Epidermal melanocyte (primary cell): ENCODE data around the gene TSPAN9.

Source experiments
- DNase-seq: peaks from one replicate; pipeline ENCODE4 v3.0.0; 2011; ENCODE audit warnings: low spot score; ENCODE audit not compliant: insufficient read length

TSPAN9 gene, protein sequence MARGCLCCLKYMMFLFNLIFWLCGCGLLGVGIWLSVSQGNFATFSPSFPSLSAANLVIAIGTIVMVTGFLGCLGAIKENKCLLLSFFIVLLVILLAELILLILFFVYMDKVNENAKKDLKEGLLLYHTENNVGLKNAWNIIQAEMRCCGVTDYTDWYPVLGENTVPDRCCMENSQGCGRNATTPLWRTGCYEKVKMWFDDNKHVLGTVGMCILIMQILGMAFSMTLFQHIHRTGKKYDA

DNA sequence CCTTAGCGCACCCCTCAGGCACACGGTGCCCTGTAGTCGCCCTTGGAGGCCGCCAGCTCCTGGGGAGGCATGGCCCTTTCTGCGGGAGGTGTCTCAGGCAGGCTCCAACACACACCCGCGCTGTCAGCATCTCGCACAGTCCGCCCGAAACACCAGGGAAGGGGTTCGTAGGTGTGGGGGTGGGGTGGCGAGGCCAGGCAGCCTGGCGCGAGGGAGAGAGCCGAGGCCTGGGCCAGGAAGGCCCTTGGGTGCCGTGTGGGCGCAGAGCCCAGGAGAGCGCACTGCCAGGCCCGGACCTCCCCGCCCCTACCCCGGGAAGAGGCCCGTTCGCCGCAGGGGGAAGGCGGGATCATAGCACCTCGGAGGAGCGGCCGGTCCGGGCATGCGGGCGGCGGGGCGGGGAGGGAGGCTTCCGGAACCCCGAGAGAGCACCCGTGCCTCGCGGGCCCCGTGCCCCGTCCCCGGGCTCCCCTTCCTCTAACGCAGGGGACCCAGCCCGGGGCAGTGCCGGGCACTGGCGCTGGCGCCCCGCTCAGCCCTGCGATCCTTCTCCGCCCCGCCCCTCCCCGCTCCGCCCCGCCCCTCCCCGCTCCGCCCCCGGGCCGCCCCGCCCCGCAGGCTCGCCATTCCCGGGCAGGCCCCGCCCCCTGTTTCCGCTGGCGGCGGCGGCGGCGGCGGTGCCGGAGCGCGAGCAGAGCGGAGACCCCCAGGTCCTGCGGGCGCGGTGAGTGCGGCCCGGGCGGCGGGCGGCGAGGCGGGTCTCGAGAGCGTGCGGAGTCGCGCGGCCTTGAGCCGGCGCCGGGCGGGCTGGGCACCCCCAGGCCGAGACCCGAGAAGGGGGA lies at the start of gene TSPAN9:
Gene TSPAN9, plus strand, starts transcription at position 650 of the 842 bp plus-strand sequence. CDS start 123,815 bp downstream, outside the sequence.
- peak; percentile 92 for DNase-seq

DNA sequence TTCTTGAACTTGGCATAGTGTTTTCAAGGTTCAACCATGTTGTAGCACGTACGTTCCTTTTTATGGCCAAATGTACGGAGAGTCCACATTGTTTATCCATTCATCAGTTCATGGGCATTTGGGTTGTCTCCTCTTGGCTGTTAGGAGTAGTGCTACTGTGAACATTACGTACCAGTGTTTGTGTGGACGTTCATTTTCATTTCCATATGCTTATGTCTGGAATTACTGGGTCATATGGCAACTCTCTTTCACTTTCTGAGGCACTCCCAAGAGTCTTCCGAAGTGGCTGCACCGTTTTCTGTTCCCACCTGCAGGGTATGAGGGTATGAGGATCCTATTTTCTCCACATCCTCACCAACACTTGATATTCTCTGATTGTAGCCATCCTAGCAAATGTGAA lies 49.1 kb upstream of the TSPAN9 start:
- DNase-seq: no peak

GRCh38 chr12:3030821-3031429 lies 46.3 kb upstream of the TSPAN9 start:
- DNase-seq: no peak

GRCh38 chr12:3032161-3032560 lies 45.0 kb upstream of the TSPAN9 start:
- DNase-seq: no peak

DNA sequence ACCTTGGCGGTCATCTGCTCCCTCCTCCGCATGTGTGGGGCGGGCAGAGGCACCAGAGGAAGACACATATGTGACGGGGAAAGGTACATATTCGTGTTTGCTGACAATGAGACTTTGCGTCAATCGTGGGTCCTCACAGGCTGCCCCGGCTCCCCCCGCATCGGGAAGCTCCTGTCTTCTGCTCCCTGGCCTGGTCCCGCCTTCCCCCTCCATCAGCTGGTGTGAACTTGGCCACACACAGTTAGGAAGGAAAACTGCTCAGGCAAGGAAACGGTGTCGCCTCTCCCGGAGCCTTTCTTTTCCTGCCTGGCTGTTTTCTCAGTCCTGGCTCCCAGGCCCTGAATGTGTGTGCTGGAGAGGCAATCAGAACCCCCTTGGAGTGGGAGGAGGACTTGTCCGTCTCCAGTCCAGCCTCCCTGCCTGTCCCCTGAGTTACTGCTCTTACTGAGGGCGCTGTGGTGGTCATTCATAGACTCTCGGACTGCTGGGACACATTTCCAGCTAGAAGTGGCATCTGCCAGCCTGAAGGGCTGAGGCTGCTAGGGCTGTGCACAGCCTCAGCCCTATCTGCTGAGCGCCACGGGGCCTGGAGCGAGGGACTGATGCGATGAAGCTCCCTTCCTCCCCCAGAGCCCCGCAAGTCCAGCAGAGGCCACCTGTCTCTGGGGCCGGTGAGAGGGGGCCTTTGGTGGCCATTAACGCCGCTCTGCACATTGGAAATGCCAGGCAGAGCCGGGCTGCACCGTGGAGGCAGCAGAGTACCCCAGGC lies 44.2 kb upstream of the TSPAN9 start:
- DNase-seq: no peak

- no peak for DNase-seq
Measured at GRCh38 chr12:3033539-3033867, 43.7 kb upstream of the TSPAN9 start.

DNA sequence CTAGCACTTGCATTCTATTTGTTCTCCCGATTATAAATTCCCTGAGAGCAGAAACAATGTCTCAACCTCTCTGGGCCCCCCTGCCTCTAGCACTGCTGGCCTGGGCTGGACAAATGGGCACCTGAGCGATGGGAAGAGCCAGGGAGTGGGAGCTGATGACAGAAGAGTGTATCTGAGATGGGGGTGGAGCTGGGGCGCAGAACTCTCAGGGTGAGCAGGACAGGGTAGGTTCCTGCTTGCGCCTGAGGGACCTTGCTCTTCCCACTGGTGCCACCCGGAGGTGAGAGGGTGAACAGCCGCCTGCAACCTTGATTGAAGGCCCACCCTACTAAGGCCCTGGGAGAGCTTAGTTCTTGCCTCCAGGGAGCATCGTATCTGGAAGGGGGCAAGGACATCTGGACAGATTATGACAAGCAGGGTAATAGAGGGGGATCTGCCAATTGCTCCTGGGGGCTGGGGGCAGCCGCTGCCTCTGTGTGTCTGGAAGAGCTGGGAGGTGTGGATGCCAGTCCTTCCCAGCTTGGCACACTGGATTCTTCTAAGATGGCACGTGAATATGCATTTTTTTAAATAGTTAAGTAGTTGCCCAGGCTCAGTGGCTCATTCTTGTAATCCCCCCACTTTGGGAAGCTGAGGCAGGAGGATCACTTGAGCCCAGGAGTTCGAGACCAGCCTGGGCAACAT lies 43.0 kb upstream of the TSPAN9 start:
- peak; percentile 88 for DNase-seq

- DNase-seq: no peak
Measured at GRCh38 chr12:3035171-3035570, 42.0 kb upstream of the TSPAN9 start.

DNA sequence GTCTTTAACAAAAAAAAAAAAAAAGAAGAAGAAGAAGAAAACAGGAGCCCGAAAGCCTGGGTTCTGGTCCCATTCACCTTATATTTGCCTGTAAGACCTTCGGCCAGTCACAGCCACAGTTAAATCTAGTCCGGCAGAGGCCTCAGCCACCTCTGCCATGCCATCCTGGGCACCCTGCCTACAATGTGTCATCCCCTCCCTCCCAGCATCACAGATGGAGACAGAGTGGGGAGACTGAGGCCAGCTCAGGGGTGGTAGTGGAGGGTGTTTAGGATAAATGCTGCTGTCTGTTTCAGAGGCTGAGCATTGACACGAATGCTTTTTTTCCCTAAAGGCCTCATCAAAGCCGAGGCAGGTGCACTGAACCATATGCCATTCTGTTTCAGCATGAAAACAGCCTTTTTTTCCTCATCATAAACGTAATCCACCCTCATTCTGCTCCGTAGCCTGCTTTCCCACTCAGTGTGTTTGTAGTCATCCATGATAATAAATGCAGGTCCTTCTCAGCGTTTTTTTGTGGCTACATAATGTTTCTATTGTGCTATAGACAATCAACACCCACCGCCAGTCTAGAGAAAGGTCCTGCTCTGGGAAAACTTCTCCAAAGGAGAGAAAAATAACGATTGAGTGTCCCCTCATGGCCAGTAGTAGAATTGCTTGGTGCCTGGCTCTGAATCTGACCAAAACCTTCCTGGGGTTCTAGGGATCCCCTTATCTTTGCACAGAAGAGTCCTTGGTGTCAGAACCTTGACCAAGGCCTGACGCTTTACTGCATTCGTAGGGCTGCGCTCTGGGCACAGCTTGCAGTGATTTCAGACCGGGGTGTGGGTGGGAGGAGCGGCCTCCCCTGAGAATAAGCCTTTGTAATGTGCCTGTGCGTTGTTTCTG lies 41.1 kb upstream of the TSPAN9 start:
- no peak for DNase-seq

- DNase-seq: no peak
Measured at GRCh38 chr12:3036901-3037600, 40.1 kb upstream of the TSPAN9 start.

- DNase-seq: no peak
Measured at GRCh38 chr12:3038166-3038565, 39.0 kb upstream of the TSPAN9 start.

DNA sequence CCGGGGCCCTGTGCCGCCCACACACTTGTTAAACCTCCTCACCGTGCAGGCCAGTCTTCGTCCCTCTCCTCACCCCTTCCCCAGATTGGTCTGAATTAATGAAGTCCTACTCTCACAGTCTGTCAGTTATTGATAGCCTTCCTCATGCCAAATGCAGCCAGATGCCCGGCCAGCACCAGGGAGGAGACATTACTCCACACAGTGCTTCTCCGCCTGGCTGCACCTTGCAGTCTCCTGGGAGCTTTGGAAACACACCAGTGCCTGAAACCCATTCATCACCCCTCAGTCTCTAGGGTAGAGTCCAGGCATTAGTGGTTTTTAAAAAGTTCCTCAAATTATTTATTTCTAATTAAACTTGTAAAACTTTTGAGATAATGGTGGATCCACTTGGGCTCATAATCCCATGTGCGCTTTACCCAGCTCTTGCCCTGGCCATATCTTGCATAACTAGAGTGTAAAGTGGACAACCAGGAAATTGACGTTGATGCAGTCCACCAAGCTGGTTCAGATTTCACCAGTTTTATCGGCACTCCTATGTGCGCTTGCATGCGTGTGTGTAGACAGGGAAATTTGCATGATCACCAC lies 38.2 kb upstream of the TSPAN9 start:
- DNase-seq: no peak

GRCh38 chr12:3040026-3040656 lies 37.0 kb upstream of the TSPAN9 start:
- DNase-seq: no peak

GRCh38 chr12:3040663-3041544 lies 36.3 kb upstream of the TSPAN9 start:
- no peak for DNase-seq

- DNase-seq: peak; percentile 96
Measured at GRCh38 chr12:3041558-3042164, 35.5 kb upstream of the TSPAN9 start.

DNA sequence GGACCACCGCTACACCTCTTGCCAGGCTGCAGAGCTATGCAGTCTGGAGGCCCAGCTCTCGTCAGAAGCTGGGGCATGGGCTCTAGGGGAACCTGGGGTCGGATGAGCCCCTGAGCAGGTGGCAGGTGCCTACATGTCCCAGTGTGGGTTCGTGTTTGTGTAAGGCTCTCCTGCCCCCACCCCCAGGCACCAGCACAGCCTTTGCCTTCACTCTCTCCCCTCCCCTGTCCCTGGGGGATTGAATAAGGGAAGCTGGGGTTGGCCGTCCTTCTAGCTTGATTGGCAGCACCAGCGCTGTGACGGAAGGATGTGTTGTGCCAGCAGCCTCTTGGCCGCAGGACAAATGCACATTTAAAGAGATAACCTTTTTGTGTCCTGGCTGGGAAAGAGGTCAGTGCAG lies 34.8 kb upstream of the TSPAN9 start:
- DNase-seq: no peak

- no peak for DNase-seq
Measured at GRCh38 chr12:3042826-3043225, 34.4 kb upstream of the TSPAN9 start.
